Neural progenitor cell (in vitro differentiated cells): Measurements from ENCODE around the gene TEX101. TPM values are rescaled to one million over a fixed set of nuclear protein-coding genes. Genes with fewer than 3 reads are reported as not detected.
"Not testable (repeated sequence)": the region's sequence is repeated elsewhere in the genome, so short reads cannot be mapped to it uniquely, and the experiment has no call there.

Experiments used
- DNase-seq: peaks from one replicate; pipeline ENCODE4 v3.0.0-alpha.2; 2016; ENCODE audit warnings: low spot score
- H2AFZ ChIP-seq: fragments of 200-600 bp; sonication (generic); replicated peaks from 2 replicates; pipeline ENCODE4 v1.6.1; 2016; ENCODE audit warnings: antibody characterized with exemption
- H3F3A ChIP-seq: fragments of 200-600 bp; sonication (generic); 2 replicates; pipeline ENCODE4 v1.6.1; 2016; ENCODE audit warnings: antibody characterized with exemption, low read depth
- H3K27ac ChIP-seq: fragments of 200-600 bp; sonication (generic); 2 replicates; pipeline ENCODE4 v1.5.1; 2016; ENCODE audit warnings: mild to moderate bottlenecking
- H3K27me3 ChIP-seq: fragments of 200-600 bp; sonication (generic); 2 replicates; pipeline ENCODE4 v1.6.1; 2016; ENCODE audit warnings: mild to moderate bottlenecking, moderate library complexity
- H3K36me3 ChIP-seq: fragments of 200-600 bp; sonication (generic); 2 replicates; pipeline ENCODE4 v1.5.1; 2016
- H3K4me1 ChIP-seq: fragments of 200-600 bp; sonication (generic); 2 replicates; pipeline ENCODE4 v1.6.1; 2016; ENCODE audit warnings: mixed run types
- H3K4me2 ChIP-seq: fragments of 200-600 bp; sonication (generic); 2 replicates; pipeline ENCODE4 v1.6.1; 2016
- H3K4me3 ChIP-seq: fragments of 200-600 bp; sonication (generic); 2 replicates; pipeline ENCODE4 v1.5.1; 2016
- H3K79me2 ChIP-seq: fragments of 200-600 bp; sonication (generic); 2 replicates; pipeline ENCODE4 v1.6.1; 2016; ENCODE audit warnings: low read depth
- H3K9ac ChIP-seq: fragments of 200-600 bp; sonication (generic); 2 replicates; pipeline ENCODE4 v1.6.1; 2016
- H3K9me3 ChIP-seq: fragments of 200-600 bp; sonication (generic); 2 replicates; pipeline ENCODE4 v1.5.1; 2016; ENCODE audit warnings: low read depth
- H4K20me1 ChIP-seq: fragments of 200-600 bp; sonication (generic); 2 replicates; pipeline ENCODE4 v1.6.1; 2016; ENCODE audit warnings: low read depth
- H3K27ac Mint-ChIP-seq: 3 replicates; pipeline ENCODE4 v1.8.0; 2021; ENCODE audit warnings: mixed read lengths
- H3K27me3 Mint-ChIP-seq: 2 replicates; pipeline ENCODE4 v1.8.0; 2022; ENCODE audit warnings: low read depth, mild to moderate bottlenecking, inconsistent platforms, moderate library complexity, mixed read lengths; ENCODE audit not compliant: insufficient read depth
- H3K36me3 Mint-ChIP-seq: 3 replicates; pipeline ENCODE4 v1.8.0; 2021; ENCODE audit warnings: mixed read lengths
- H3K4me1 Mint-ChIP-seq: 3 replicates; pipeline ENCODE4 v1.8.0; 2021; ENCODE audit warnings: mixed read lengths
- H3K4me3 Mint-ChIP-seq: 3 replicates; pipeline ENCODE4 v1.8.0; 2021; ENCODE audit warnings: mild to moderate bottlenecking, moderate library complexity, mixed read lengths
- H3K9me3 Mint-ChIP-seq: 3 replicates; pipeline ENCODE4 v1.8.0; 2020; ENCODE audit warnings: mixed read lengths
- CTCF ChIP-seq: fragments of 200-600 bp; sonication (generic); IDR thresholded peaks from 2 replicates; pipeline ENCODE4 v1.5.1; 2017; ENCODE audit warnings: antibody characterized with exemption, mild to moderate bottlenecking
- EZH2 ChIP-seq: fragments of 200-600 bp; sonication (generic); IDR thresholded peaks from 2 replicates; pipeline ENCODE4 v1.6.1; 2017; ENCODE audit warnings: antibody characterized with exemption, mild to moderate bottlenecking, moderate library complexity
- EZH2phosphoT487 ChIP-seq: fragments of 200-600 bp; sonication (generic); IDR thresholded peaks from 2 replicates; pipeline ENCODE4 v1.6.1; 2017; ENCODE audit warnings: antibody characterized with exemption
- total RNA-seq: library from RNA; depleted of rRNA; stranded (reverse); fragments of >200 nt; gene quantifications from 2 replicates; pipeline ENCODE4 v1.2.3, GENCODE V29; 2015; ENCODE audit warnings: low replicate concordance

The TEX101 gene
- total RNA-seq, 1 donor from 2014 or later = not detected

DNA sequence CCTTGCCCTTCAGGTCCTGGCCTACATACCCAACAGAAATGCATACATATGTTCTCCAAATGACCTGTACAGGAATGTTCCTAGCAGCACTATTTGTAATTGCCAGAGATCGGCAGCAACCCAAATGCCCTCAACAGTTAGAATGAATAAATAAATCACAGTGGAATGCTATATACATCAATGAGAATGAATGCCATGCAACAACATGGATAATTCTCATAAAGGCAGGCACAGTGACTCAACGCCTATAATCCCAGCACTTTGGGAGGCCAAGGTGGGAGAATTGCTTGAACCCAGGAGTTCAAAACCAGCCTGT, 18.6 kb downstream of the TEX101 start:
- no peaks in the 10 kb centered on the region for H3F3A ChIP-seq
- Mint-ChIP-seq H3K9me3 (no peaks in the 10 kb centered on the region), H3K27me3 (peaks cover 6% of the 10 kb centered on the region), H3K27ac (no peak overlapping the region), H3K4me1 (no peaks in the 10 kb centered on the region), H3K4me3 (no peak overlapping the region), H3K36me3 (no peaks in the 10 kb centered on the region)
- H3K4me2 ChIP-seq = no peak overlapping the region
- H4K20me1 ChIP-seq = no peaks in the 10 kb centered on the region
- TF ChIP-seq EZH2phosphoT487 (no peak), EZH2 (no peak), CTCF (no peak)
- no peak overlapping the region for H3K27ac ChIP-seq
- no peak overlapping the region for H3K4me3 ChIP-seq
- no peak overlapping the region for H2AFZ ChIP-seq
- no peaks in the 10 kb centered on the region for H3K27me3 ChIP-seq
- no peaks in the 10 kb centered on the region for H3K4me1 ChIP-seq
- H3K79me2 ChIP-seq = no peaks in the 10 kb centered on the region
- H3K36me3 ChIP-seq = no peaks in the 10 kb centered on the region
- H3K9me3 ChIP-seq = no peaks in the 10 kb centered on the region
- no peak for DNase-seq
- no peak overlapping the region for H3K9ac ChIP-seq

DNA sequence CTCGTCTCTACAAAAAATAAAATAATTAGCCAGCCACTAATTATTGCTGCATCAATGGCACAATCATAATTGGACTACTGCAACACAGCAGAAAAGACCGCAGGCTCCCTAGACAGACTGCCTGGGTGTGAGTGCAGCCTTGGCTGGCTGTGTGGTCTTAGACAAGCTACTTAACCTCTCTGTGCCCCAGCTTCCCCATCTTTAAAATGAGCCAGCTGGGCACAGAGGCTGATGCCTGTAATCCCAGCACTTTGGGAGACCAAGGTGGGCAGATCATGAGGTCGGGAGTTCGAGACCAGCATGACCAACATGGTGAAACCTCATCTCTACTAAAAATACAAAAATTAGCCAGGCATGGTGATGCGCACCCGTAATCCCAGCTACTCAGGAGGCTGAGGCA, 19.0 kb downstream of the TEX101 start:
- no peaks in the 10 kb centered on the region for H3K36me3 Mint-ChIP-seq
- no peaks in the 10 kb centered on the region for H3K79me2 ChIP-seq
- H3K9me3 ChIP-seq = no peaks in the 10 kb centered on the region
- no peaks in the 10 kb centered on the region for H3K4me1 Mint-ChIP-seq
- no peak overlapping the region for H3K4me3 Mint-ChIP-seq
- H3K9me3 Mint-ChIP-seq = no peaks in the 10 kb centered on the region
- H3K36me3 ChIP-seq = no peaks in the 10 kb centered on the region
- no peak for DNase-seq
- H2AFZ ChIP-seq = no peak overlapping the region
- no peak overlapping the region for H3K27ac Mint-ChIP-seq
- H3K4me1 ChIP-seq = no peaks in the 10 kb centered on the region
- no peaks in the 10 kb centered on the region for H4K20me1 ChIP-seq
- TF ChIP-seq CTCF (no peak), EZH2 (no peak), EZH2phosphoT487 (no peak)
- no peak overlapping the region for H3K27ac ChIP-seq
- H3K9ac ChIP-seq = no peak overlapping the region
- H3K4me3 ChIP-seq = no peak overlapping the region
- no peaks in the 10 kb centered on the region for H3F3A ChIP-seq
- H3K4me2 ChIP-seq = no peak overlapping the region
- H3K27me3 ChIP-seq = no peaks in the 10 kb centered on the region
- peaks cover 6% of the 10 kb centered on the region for H3K27me3 Mint-ChIP-seq

GRCh38 chr19:43435775-43436174, 21.1 kb downstream of the TEX101 start:
- no peaks in the 10 kb centered on the region for H3K36me3 Mint-ChIP-seq
- H3K36me3 ChIP-seq = no peaks in the 10 kb centered on the region
- H3K27me3 Mint-ChIP-seq = peaks cover 6% of the 10 kb centered on the region
- TF ChIP-seq CTCF (no peak), EZH2phosphoT487 (no peak), EZH2 (no peak)
- H4K20me1 ChIP-seq = no peaks in the 10 kb centered on the region
- H3K4me1 Mint-ChIP-seq = no peaks in the 10 kb centered on the region
- no peaks in the 10 kb centered on the region for H3K9me3 Mint-ChIP-seq
- H2AFZ ChIP-seq = no peak overlapping the region
- no peaks in the 10 kb centered on the region for H3F3A ChIP-seq
- no peak overlapping the region for H3K4me3 ChIP-seq
- no peak overlapping the region for H3K9ac ChIP-seq
- H3K4me1 ChIP-seq = no peaks in the 10 kb centered on the region
- H3K27ac ChIP-seq = no peak overlapping the region
- H3K27ac Mint-ChIP-seq = no peak overlapping the region
- no peak overlapping the region for H3K4me2 ChIP-seq
- DNase-seq = no peak
- H3K4me3 Mint-ChIP-seq = no peak overlapping the region
- no peaks in the 10 kb centered on the region for H3K27me3 ChIP-seq
- no peaks in the 10 kb centered on the region for H3K79me2 ChIP-seq
- no peaks in the 10 kb centered on the region for H3K9me3 ChIP-seq

DNA sequence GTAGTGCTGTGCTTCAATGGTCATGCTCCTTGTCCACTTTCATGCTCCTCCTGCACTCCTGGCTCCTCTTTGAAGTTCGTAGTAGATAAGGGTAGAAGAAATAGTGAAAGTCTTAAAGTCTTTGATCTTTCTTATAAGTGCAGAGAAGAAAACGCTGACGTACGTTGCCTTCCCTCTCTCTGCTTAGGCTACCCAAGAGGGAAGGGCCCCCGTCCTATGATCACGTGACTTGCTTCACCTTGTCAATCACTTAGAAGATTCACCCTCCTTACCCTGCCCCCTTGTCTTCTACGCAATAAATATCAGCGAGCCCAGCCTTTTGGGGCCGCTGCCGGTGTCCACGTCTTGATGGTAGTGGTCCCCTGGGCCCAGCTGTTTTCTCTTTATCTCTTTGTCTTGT, 22.6 kb downstream of the TEX101 start:
- H3K4me3 ChIP-seq, H3K36me3 ChIP-seq, H3K27me3 Mint-ChIP-seq, H3K9me3 Mint-ChIP-seq, H3K4me1 Mint-ChIP-seq, H2AFZ ChIP-seq, H3K4me1 ChIP-seq, DNase-seq, H3K4me2 ChIP-seq, H3K36me3 Mint-ChIP-seq, H3K9ac ChIP-seq, H3F3A ChIP-seq, H3K79me2 ChIP-seq, H3K27ac ChIP-seq, H3K27ac Mint-ChIP-seq, H3K27me3 ChIP-seq, H3K4me3 Mint-ChIP-seq, H4K20me1 ChIP-seq, H3K9me3 ChIP-seq: not testable (repeated sequence)
